ENCODE results near the gene OR2T1. TPM values are rescaled to one million over a fixed set of nuclear protein-coding genes. Genes with fewer than 3 reads are reported as not detected.
"Not testable (repeated sequence)": the region's sequence is repeated elsewhere in the genome, so short reads cannot be mapped to it uniquely, and the experiment has no call there.

The OR2T1 gene
- total RNA-seq, 1 donor from 2014 or later: not detected

GRCh38 chr1:248444603-248445002 lies 41.8 kb downstream of the OR2T1 start:
- not testable (repeated sequence) for H3K9me3 ChIP-seq (ENCODE audit: insufficient read depth, low read depth, low read length); FAIRE-seq; H3K9me3 Mint-ChIP-seq (ENCODE audit: unreplicated experiment)

GRCh38 chr1:248445399-248445798 lies 42.6 kb downstream of the OR2T1 start, which contains the start of gene OR2T2:
TSS of gene OR2T2 (plus strand) at chr1:248445637. CDS start at chr1:248452798, 7,161 bp downstream.
- not testable (repeated sequence) for H3K27ac Mint-ChIP-seq (ENCODE audit: unreplicated experiment); DNase-seq (ENCODE audit: low read depth); H3K4me3 Mint-ChIP-seq (ENCODE audit: unreplicated experiment); H3K9me3 ChIP-seq (ENCODE audit: insufficient read depth, low read depth, low read length); H3K4me1 Mint-ChIP-seq (ENCODE audit: low read depth, unreplicated experiment); H3K27me3 Mint-ChIP-seq (ENCODE audit: low read depth, unreplicated experiment); H4K20me1 ChIP-seq (ENCODE audit: insufficient read depth, low read length); H3K27me3 ChIP-seq (ENCODE audit: insufficient read depth, low read length); H2AFZ ChIP-seq (ENCODE audit: low read depth, low read length); H3K4me2 ChIP-seq (ENCODE audit: low read length); H3K4me1 ChIP-seq (ENCODE audit: insufficient read depth, low read length); H3K36me3 ChIP-seq (ENCODE audit: insufficient read depth, low read length); FAIRE-seq; H3K79me2 ChIP-seq (ENCODE audit: insufficient read depth, low read length); H3K9me3 Mint-ChIP-seq (ENCODE audit: unreplicated experiment); H3K4me3 ChIP-seq (ENCODE audit: insufficient read depth, low read depth, low read length); H3K27ac ChIP-seq (ENCODE audit: low read depth, low read length); H3K9ac ChIP-seq (ENCODE audit: low read length); H3K36me3 Mint-ChIP-seq (ENCODE audit: low read depth, unreplicated experiment)

More at GRCh38 chr1:248444603-248445002, 41.8 kb downstream of the OR2T1 start:
- H3K79me2 ChIP-seq (ENCODE audit: insufficient read depth, low read length); H3K36me3 Mint-ChIP-seq (ENCODE audit: low read depth, unreplicated experiment); H3K4me1 ChIP-seq (ENCODE audit: insufficient read depth, low read length); H3K4me3 Mint-ChIP-seq (ENCODE audit: unreplicated experiment); H3K4me1 Mint-ChIP-seq (ENCODE audit: low read depth, unreplicated experiment); H3K27me3 Mint-ChIP-seq (ENCODE audit: low read depth, unreplicated experiment); H3K27ac ChIP-seq (ENCODE audit: low read depth, low read length); H2AFZ ChIP-seq (ENCODE audit: low read depth, low read length); DNase-seq (ENCODE audit: low read depth); H3K27me3 ChIP-seq (ENCODE audit: insufficient read depth, low read length); H3K4me3 ChIP-seq (ENCODE audit: insufficient read depth, low read depth, low read length); H3K36me3 ChIP-seq (ENCODE audit: insufficient read depth, low read length); H4K20me1 ChIP-seq (ENCODE audit: insufficient read depth, low read length); H3K4me2 ChIP-seq (ENCODE audit: low read length); H3K9ac ChIP-seq (ENCODE audit: low read length); H3K27ac Mint-ChIP-seq (ENCODE audit: unreplicated experiment): not testable (repeated sequence)

GRCh38 chr1:248448409-248449074 lies 45.7 kb downstream of the OR2T1 start:
- not testable (repeated sequence) for H3K27me3 Mint-ChIP-seq (ENCODE audit: low read depth, unreplicated experiment); H3K27ac Mint-ChIP-seq (ENCODE audit: unreplicated experiment); H3K36me3 ChIP-seq (ENCODE audit: insufficient read depth, low read length); H2AFZ ChIP-seq (ENCODE audit: low read depth, low read length); H3K4me1 Mint-ChIP-seq (ENCODE audit: low read depth, unreplicated experiment); H3K79me2 ChIP-seq (ENCODE audit: insufficient read depth, low read length); H3K36me3 Mint-ChIP-seq (ENCODE audit: low read depth, unreplicated experiment); H3K9me3 Mint-ChIP-seq (ENCODE audit: unreplicated experiment); H3K9me3 ChIP-seq (ENCODE audit: insufficient read depth, low read depth, low read length); H3K4me1 ChIP-seq (ENCODE audit: insufficient read depth, low read length); H3K9ac ChIP-seq (ENCODE audit: low read length); DNase-seq (ENCODE audit: low read depth); H3K27me3 ChIP-seq (ENCODE audit: insufficient read depth, low read length); H3K27ac ChIP-seq (ENCODE audit: low read depth, low read length); H4K20me1 ChIP-seq (ENCODE audit: insufficient read depth, low read length); H3K4me3 Mint-ChIP-seq (ENCODE audit: unreplicated experiment); H3K4me3 ChIP-seq (ENCODE audit: insufficient read depth, low read depth, low read length); H3K4me2 ChIP-seq (ENCODE audit: low read length); FAIRE-seq

- H2AFZ ChIP-seq (ENCODE audit: low read depth, low read length); H3K4me2 ChIP-seq (ENCODE audit: low read length); H3K9me3 Mint-ChIP-seq (ENCODE audit: unreplicated experiment); H3K9me3 ChIP-seq (ENCODE audit: insufficient read depth, low read depth, low read length); H3K36me3 Mint-ChIP-seq (ENCODE audit: low read depth, unreplicated experiment); H3K9ac ChIP-seq (ENCODE audit: low read length); H3K4me1 Mint-ChIP-seq (ENCODE audit: low read depth, unreplicated experiment); H3K27me3 Mint-ChIP-seq (ENCODE audit: low read depth, unreplicated experiment); H3K27me3 ChIP-seq (ENCODE audit: insufficient read depth, low read length); H3K36me3 ChIP-seq (ENCODE audit: insufficient read depth, low read length); H4K20me1 ChIP-seq (ENCODE audit: insufficient read depth, low read length); H3K27ac ChIP-seq (ENCODE audit: low read depth, low read length); H3K79me2 ChIP-seq (ENCODE audit: insufficient read depth, low read length); H3K4me3 ChIP-seq (ENCODE audit: insufficient read depth, low read depth, low read length); H3K27ac Mint-ChIP-seq (ENCODE audit: unreplicated experiment); FAIRE-seq; DNase-seq (ENCODE audit: low read depth); H3K4me3 Mint-ChIP-seq (ENCODE audit: unreplicated experiment); H3K4me1 ChIP-seq (ENCODE audit: insufficient read depth, low read length): not testable (repeated sequence)
Measured at GRCh38 chr1:248449821-248450465, 47.1 kb downstream of the OR2T1 start.

- H3K9me3 ChIP-seq (ENCODE audit: insufficient read depth, low read depth, low read length); H3K9ac ChIP-seq (ENCODE audit: low read length); H3K36me3 ChIP-seq (ENCODE audit: insufficient read depth, low read length); H3K79me2 ChIP-seq (ENCODE audit: insufficient read depth, low read length); H2AFZ ChIP-seq (ENCODE audit: low read depth, low read length); FAIRE-seq; H3K9me3 Mint-ChIP-seq (ENCODE audit: unreplicated experiment); H3K27me3 Mint-ChIP-seq (ENCODE audit: low read depth, unreplicated experiment); H3K4me1 Mint-ChIP-seq (ENCODE audit: low read depth, unreplicated experiment); H4K20me1 ChIP-seq (ENCODE audit: insufficient read depth, low read length); H3K36me3 Mint-ChIP-seq (ENCODE audit: low read depth, unreplicated experiment); H3K27me3 ChIP-seq (ENCODE audit: insufficient read depth, low read length); H3K27ac Mint-ChIP-seq (ENCODE audit: unreplicated experiment); H3K4me3 Mint-ChIP-seq (ENCODE audit: unreplicated experiment); DNase-seq (ENCODE audit: low read depth); H3K4me2 ChIP-seq (ENCODE audit: low read length); H3K4me1 ChIP-seq (ENCODE audit: insufficient read depth, low read length); H3K27ac ChIP-seq (ENCODE audit: low read depth, low read length); H3K4me3 ChIP-seq (ENCODE audit: insufficient read depth, low read depth, low read length): not testable (repeated sequence)
Measured at GRCh38 chr1:248450466-248451145, 47.8 kb downstream of the OR2T1 start.

- H3K4me1 ChIP-seq (ENCODE audit: insufficient read depth, low read length); H4K20me1 ChIP-seq (ENCODE audit: insufficient read depth, low read length); H3K9me3 Mint-ChIP-seq (ENCODE audit: unreplicated experiment); H3K79me2 ChIP-seq (ENCODE audit: insufficient read depth, low read length); H3K9me3 ChIP-seq (ENCODE audit: insufficient read depth, low read depth, low read length); H3K27me3 ChIP-seq (ENCODE audit: insufficient read depth, low read length); H3K27ac ChIP-seq (ENCODE audit: low read depth, low read length); H3K27me3 Mint-ChIP-seq (ENCODE audit: low read depth, unreplicated experiment); FAIRE-seq; H3K9ac ChIP-seq (ENCODE audit: low read length); DNase-seq (ENCODE audit: low read depth); H3K4me3 ChIP-seq (ENCODE audit: insufficient read depth, low read depth, low read length); H3K4me2 ChIP-seq (ENCODE audit: low read length); H3K36me3 ChIP-seq (ENCODE audit: insufficient read depth, low read length); H3K4me3 Mint-ChIP-seq (ENCODE audit: unreplicated experiment); H3K4me1 Mint-ChIP-seq (ENCODE audit: low read depth, unreplicated experiment); H3K36me3 Mint-ChIP-seq (ENCODE audit: low read depth, unreplicated experiment); H3K27ac Mint-ChIP-seq (ENCODE audit: unreplicated experiment); H2AFZ ChIP-seq (ENCODE audit: low read depth, low read length): not testable (repeated sequence)
Measured at GRCh38 chr1:248453619-248454018, 50.8 kb downstream of the OR2T1 start.

All from astrocyte (in vitro differentiated cells and primary cell).